Measurements from ENCODE around the gene XRCC6. TPM values are rescaled to one million over a fixed set of nuclear protein-coding genes. Genes with fewer than 3 reads are reported as not detected.
"Not testable (repeated sequence)": the region's sequence is repeated elsewhere in the genome, so short reads cannot be mapped to it uniquely, and the experiment has no call there.

XRCC6 gene
- 202 TPM for polyA plus RNA-seq (ENCODE audit: insufficient read length)

DNA sequence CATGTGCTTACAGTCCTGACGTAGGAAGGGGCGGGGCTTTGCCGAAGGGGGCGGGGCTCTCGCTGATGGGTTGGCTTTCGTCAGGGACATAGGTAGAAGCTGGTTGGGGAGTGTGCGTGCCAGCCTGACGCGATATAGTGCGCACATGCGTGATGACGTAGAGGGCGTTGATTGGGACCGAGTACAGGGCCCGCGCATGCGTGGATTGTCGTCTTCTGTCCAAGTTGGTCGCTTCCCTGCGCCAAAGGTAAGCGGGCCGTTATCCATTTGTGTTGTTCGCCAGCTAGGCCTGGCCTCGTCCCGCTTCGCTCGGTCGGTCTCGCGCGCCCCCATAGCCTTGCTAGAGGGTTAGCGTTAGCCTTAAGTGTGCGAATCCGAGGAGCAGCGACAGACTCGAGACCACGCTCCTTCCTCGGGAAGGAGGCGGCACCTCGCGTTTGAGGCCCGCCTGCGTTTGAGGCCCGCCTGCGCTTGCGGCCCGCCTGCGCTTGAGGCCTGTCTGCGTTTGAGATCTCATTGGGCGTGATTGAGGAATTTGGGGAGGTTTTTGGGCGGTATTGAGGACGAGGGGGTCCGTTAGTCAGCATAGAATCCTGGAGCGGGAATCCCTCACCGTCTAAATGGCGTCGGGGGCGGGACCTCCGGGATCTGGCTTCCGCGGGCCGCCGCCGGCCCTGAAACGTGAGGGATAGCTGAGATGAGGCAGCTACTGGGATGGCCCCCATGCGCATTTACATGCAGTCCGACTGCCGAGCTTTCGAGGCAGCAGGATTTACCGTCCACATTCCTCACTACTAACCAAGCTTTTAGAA lies at the start of gene XRCC6:
Gene XRCC6, plus strand, starts transcription at position 197 of the 812 bp plus-strand sequence. CDS start 710 bp downstream, outside the sequence.
- peak; percentile 100 for DNase-seq

- DNase-seq: no peak
Observed at GRCh38 chr22:41571786-41572185, 49.3 kb upstream of the XRCC6 start.

DNA sequence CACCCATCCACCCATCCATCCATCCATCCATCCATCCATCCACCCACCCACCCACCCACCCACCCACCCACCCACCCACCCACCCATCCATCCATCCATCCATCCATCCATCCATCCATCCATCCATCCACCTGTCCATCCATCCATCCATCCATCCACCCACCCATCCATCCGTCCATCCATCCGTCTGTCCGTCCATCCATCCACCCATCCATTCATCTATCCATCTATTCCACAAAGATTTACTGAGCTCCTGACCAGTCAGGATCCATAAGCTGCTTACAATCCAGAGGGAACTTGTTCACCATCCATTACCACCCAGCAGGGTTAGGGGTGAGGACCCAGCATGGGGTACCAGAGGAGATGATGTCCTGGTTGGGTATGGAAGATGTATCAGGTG lies 48.8 kb upstream of the XRCC6 start:
- not testable (repeated sequence) for DNase-seq

DNA sequence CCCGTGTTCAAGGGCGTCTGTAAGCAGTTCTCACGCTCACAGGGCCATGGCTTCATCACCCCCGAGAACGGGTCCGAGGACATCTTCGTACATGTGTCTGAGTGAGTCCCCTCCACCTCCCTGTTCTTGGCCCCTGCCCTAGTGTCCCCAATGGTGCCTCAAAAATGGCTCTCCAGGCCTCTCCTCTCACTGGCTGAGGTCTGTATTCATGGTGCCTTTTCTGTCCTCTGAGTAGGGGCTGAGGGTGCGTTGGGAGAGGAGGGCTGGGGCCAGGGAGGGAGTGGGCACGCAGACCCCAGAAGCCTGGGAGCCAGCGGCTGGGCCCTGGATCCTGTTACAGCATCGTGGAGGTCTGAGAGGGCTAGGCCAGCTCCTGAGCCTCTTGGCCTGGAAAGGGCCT lies 47.4 kb upstream of the XRCC6 start:
- no peak for DNase-seq

DNA sequence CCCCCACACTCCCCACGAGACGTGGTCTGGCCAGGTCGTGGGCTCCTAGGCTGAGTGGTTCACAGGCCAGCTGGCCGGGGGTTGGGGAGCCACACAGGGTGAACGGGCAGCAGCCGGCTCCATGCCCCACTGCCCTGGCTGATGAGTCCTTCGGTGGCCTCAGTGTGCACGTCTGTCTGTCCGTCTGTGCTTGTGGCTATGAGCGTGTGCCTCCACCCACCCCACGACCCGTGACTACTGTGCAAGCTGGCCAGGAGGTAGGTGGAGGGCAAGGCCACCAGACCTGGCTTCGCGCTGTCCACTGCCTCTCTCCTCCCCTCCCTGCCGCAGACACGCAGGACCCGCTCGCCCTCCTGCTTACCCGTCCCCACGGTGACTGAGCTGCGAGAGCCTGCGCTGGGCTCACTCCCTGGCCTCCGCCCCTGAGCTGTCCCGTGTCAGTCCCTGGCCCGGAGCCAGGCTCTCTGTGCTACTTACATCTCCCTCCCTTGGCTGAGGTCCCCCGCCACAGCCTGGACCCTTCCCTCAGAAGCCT lies 46.2 kb upstream of the XRCC6 start:
- DNase-seq: peak; percentile 59

DNA sequence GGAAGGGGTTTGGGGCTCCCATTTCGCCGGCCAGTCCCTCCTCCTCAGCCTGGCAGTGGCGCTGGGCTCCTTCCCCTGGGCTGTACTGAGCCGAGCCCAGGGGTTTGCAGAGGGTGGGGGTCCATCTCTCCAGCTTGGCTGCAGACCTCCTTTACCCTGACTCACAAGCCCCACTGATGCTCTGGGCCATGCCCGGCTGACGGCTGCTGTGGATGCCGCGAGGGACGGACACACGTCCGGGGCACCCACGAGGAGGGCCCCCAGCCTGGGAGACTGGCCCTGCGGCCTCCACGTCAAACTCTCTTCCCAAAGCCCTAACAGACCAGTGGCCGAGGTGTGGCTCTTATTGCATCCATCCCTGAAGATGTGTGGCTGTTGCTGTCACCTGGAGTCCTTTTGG lies 45.6 kb upstream of the XRCC6 start:
- DNase-seq: no peak

GRCh38 chr22:41576877-41577276 lies 44.2 kb upstream of the XRCC6 start:
- DNase-seq: peak; percentile 29

DNA sequence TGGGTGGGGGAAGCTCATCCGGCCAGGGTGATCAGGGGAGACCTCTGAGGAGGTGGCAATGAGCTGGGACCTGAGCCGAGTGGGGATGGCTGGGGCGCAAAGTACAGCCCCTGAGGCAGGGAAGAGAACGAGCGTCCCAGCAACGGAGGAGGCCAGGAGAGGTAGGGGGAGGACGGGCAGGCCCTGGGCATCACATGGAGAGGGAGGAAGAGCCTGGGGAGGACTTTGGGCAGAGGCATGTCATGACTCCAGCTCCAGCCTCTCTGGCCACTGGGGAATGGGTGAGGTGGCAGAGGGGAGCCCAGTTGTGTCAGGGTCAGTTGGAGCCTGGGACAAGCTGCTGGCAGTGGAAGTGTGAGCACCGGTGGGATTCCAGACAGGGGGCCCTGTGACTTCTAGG lies 43.0 kb upstream of the XRCC6 start:
- no peak for DNase-seq

DNA sequence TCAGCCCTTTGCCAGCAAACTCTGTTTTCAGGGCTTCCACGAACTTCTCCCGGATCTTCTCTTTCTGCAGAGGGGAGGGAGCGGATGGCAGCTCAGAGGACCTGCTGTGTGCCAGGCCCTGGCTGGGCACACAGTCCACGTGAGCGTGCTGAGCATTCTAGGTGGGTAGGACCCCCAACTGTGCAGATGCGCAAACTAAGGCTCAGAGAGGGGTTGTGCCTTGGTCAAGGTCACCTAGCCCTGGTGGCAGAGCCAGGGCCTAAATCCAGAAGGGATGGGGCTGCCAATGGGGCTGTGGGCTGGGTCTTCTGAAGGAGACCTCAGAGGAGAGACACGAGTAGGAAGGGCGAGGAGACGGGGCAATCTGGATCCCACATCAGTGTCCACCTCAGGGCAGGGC lies 42.3 kb upstream of the XRCC6 start:
- DNase-seq: no peak

- no peak for DNase-seq
Observed at GRCh38 chr22:41579297-41579996, 41.6 kb upstream of the XRCC6 start.

- DNase-seq: no peak
Observed at GRCh38 chr22:41579997-41580355, 41.1 kb upstream of the XRCC6 start.

GRCh38 chr22:41582694-41583093 lies 38.4 kb upstream of the XRCC6 start:
- no peak for DNase-seq

DNA sequence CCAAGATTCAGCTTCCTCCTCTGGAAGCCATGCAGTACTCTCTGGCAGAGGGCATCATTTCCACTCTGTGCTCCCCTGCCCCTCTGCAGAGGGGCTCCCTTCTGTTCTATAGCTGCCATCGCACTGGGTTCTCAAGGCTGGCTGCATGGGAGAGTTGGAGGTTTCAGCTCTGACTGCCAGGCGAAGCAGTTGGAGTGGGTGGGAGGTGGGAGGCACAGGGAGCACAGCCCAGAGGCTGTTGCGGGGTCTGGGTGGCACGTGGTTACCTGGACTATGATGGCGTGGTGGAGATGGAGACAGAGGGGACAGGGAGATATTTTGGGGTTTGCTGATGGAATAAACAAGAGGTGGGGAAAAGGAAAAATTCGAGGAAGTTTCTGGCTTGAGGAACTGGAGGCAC lies 36.2 kb upstream of the XRCC6 start:
- DNase-seq: no peak

DNA sequence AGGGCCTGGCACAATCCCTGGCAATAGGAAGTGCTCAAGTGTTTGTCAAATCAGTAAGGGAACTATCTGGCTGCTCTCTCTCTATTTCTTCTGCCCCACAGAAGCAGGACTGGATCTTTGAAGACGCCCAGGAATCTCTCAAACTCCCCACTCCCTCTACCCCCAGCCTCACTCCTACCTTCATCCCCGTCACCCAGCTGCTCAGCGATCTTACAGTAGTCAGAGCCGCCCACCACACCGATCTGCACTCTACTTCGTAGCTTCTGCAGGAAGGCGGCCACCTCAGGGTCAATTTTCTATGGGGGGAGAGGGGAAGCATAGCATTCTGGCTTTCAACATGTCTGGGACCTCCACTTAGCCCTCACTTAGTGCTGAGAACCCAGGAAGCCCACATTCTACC lies 35.2 kb upstream of the XRCC6 start:
- DNase-seq: no peak

GRCh38 chr22:41587347-41587723 lies 33.8 kb upstream of the XRCC6 start:
- DNase-seq: no peak

DNA sequence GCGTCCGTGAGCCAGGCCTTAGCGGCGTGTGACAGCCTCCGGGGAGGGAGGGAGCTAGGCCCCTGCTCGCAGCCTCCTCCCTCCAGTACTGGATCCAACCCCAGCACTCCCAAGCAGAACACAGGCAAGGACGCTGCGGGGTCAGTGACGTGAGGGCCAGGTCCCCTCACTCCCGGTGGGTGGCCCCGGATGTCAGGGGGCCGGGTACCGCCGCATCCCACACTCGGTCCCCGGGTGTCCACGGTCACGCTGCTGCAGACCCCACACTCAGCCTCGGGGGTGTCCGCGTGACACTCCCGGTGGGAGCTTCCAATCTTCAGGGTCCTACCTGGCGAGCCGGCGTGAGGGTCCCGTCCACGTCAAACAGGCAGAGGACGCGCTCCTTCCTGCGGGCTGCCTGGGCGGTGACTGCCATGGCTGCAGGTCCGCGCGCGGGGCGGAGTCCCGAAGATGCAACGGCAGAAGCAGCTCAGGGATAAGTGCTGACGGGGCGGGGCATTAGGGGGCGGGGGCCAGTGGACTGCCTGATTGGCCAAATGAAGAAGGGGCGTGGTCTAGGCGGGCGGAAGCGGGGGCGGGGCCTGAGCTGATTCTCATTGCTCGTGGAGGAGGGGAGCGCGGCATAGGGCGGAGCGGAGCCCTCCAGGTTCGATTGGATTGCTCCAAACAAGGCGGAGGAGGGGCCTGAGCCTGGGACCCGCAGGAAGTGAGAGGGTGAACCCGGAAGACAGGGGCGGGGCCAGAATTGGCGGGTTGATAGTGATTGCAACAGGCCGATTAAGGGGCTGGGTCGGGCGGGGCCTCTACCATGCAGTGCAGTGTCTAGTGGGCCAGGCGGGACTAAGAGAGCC lies 31.5 kb upstream of the XRCC6 start, which contains the start of gene PMM1:
Gene PMM1, minus strand, starts transcription at position 450 of the 851 bp plus-strand sequence. Its CDS starts 35 bp downstream, at position 415.
- DNase-seq: peak; percentile 99

GRCh38 chr22:41593336-41593960 lies 27.6 kb upstream of the XRCC6 start:
- not testable (repeated sequence) for DNase-seq

- DNase-seq: no peak
Observed at GRCh38 chr22:41595703-41596102, 25.4 kb upstream of the XRCC6 start.

DNA sequence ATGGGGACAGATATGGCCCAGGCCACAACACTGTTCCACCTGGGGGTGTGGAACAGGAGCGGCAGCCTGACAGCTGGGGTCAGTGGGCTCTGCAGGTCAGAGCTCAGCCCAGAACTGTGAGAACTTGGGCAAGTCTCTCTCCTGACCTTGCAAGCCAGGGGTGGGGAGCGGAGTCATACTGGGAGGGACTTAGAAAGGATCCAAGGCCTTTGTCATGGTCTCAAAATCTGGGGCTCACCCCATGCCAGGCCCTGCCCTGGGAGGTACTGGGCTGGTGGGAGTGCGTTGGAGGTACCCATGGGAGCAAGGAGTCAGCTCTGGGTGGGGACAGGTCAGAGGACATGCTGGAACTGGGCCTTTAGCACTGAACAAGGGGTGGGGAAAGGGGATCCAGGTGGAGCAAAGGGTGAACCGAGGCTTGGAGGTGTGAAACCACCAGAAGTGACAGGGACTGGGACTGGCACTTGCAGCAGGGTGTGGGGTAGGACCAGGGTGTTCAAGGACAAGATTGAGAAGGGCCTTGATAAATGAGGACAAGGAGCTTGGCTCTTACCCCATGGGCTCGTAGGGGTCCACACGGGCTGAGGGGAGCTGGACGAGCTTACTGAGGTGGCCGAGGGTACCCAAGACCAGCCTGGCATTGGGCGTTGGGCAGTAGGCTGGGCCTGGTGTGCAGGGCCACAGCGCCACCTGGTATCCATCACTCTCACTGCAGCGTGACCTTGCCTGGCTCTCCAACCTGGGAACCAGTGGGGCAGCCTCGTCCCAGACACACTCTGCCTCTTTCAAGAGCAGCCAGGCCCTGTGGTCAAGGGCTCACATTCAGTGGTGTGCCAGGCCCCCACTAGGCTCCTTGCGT lies 24.1 kb upstream of the XRCC6 start:
- DNase-seq: peak; percentile 25

GRCh38 chr22:41597635-41597953 lies 23.5 kb upstream of the XRCC6 start:
- no peak for DNase-seq

DNA sequence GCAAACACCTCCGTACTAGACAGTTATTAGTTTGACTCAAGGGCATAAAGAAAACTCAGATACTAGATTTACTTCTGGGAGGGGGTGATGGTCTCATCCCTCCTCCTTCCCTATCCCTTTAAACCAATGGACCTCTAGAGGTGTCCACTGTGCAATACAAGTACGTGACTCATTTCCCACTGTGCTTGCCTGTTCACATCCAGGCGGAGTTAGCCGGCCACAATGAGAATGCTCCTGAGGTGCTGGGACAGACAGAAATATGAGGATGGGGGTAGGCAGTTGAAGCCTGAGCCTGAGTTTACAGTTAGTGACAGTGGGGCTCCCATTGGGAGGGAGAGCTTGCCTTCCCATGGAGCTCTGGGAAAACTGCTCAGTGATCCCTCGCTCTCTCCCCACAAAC lies 23.0 kb upstream of the XRCC6 start:
- no peak for DNase-seq

Data from hindlimb muscle (tissue), 1 donor.